Fibroblast of lung (primary cell): ENCODE results near the gene ERLIN1. TPM values are rescaled to one million over a fixed set of nuclear protein-coding genes. Genes with fewer than 3 reads are reported as not detected.

Source experiments
- DNase-seq, 2 donors: peaks; one replicate each; pipeline versions ENCODE4 v3.0.0 to v3.0.0-alpha.2; 2010; ENCODE audit warnings: low read depth in 2 of 2
- H2AFZ ChIP-seq: 2 replicates; pipeline ENCODE4 v1.5.1; 2012; ENCODE audit warnings: low read length, control low read depth, inconsistent platforms
- H3K27ac ChIP-seq: 2 replicates; pipeline ENCODE4 v1.5.1; 2011; ENCODE audit warnings: low read length, control low read depth; ENCODE audit not compliant: insufficient read depth
- H3K27me3 ChIP-seq: 2 replicates; pipeline ENCODE4 v1.5.1; 2011; ENCODE audit warnings: mild to moderate bottlenecking, low read length; ENCODE audit not compliant: control insufficient read depth, insufficient read depth
- H3K36me3 ChIP-seq: 2 replicates; pipeline ENCODE4 v1.5.1; 2011; ENCODE audit warnings: low read length; ENCODE audit not compliant: control insufficient read depth, insufficient read depth
- H3K4me1 ChIP-seq: 2 replicates; pipeline ENCODE4 v1.5.1; 2011; ENCODE audit warnings: low read length; ENCODE audit not compliant: control insufficient read depth, insufficient read depth; ENCODE audit errors: extremely low read depth
- H3K4me2 ChIP-seq: 2 replicates; pipeline ENCODE4 v1.5.1; 2011; ENCODE audit warnings: low read length, control low read depth; ENCODE audit not compliant: insufficient read depth; ENCODE audit errors: extremely low read depth
- H3K4me3 ChIP-seq, 4 experiments: fragments of 200-600 bp in 1 of 4; sonication (generic) in 1 of 4; replicated peaks in 1 of 4; 2 replicates each; pipeline ENCODE4 v1.5.1; 2011 to 2016; ENCODE audit warnings: low read length in 4 of 4, low read depth in 3 of 4, mild to moderate bottlenecking in 3 of 4, control low read depth in 2 of 4, inconsistent platforms in 1 of 4, mixed read lengths in 1 of 4; ENCODE audit not compliant: insufficient read depth in 1 of 4; ENCODE audit errors: control extremely low read depth in 1 of 4
- H3K79me2 ChIP-seq: 2 replicates; pipeline ENCODE4 v1.5.1; 2012; ENCODE audit warnings: mild to moderate bottlenecking, low read length, inconsistent platforms; ENCODE audit not compliant: control insufficient read depth, insufficient read depth
- H3K9ac ChIP-seq: 2 replicates; pipeline ENCODE4 v1.5.1; 2011; ENCODE audit warnings: mild to moderate bottlenecking, low read length, control low read depth; ENCODE audit not compliant: insufficient read depth
- H3K9me3 ChIP-seq: 2 replicates; pipeline ENCODE4 v1.5.1; 2012; ENCODE audit warnings: low read depth, low read length; ENCODE audit not compliant: control insufficient read depth, insufficient read depth
- H4K20me1 ChIP-seq: 2 replicates; pipeline ENCODE4 v1.5.1; 2011; ENCODE audit warnings: low read length; ENCODE audit not compliant: control insufficient read depth, insufficient read depth; ENCODE audit errors: extremely low read depth
- EZH2 ChIP-seq: IDR thresholded peaks from 2 replicates; pipeline ENCODE4 v1.5.1; 2012; ENCODE audit warnings: low read length, control low read depth, mild to moderate bottlenecking; ENCODE audit errors: missing control alignments
- polyA plus RNA-seq, 2 donors: library from polyadenylated mRNA; depleted of rRNA in 1 of 2; stranded (reverse) in 1 of 2; unstranded in 1 of 2; fragments of >200 nt; gene quantifications; 2 replicates each; pipeline ENCODE4 v1.2.1, GENCODE V29; 2011 to 2012; ENCODE audit warnings: missing spikeins in 1 of 2
- total RNA-seq: library from RNA; depleted of rRNA; stranded (reverse); fragments of >200 nt; gene quantifications from 2 replicates; pipeline ENCODE4 v1.2.1, GENCODE V29; 2014
- TF ChIP-seq, protein P1 (sequence below), 2 donors: IDR thresholded peaks in 1 of 2; conservative IDR thresholded peaks in 1 of 2; 1 replicate in 1 of 2; 2 replicates in 1 of 2; pipeline ENCODE4 v1.5.1; 2011 to 2012; ENCODE audit warnings: low read length in 2 of 2, control low read depth in 1 of 2, inconsistent platforms in 1 of 2, low read depth in 1 of 2, mild to moderate bottlenecking in 1 of 2

Gene ERLIN1
- total and polyA plus RNA-seq, 2 donors (not counting 1 experiment from before 2014, with no cell fraction given), result 52.8 to 74.7 TPM

DNA sequence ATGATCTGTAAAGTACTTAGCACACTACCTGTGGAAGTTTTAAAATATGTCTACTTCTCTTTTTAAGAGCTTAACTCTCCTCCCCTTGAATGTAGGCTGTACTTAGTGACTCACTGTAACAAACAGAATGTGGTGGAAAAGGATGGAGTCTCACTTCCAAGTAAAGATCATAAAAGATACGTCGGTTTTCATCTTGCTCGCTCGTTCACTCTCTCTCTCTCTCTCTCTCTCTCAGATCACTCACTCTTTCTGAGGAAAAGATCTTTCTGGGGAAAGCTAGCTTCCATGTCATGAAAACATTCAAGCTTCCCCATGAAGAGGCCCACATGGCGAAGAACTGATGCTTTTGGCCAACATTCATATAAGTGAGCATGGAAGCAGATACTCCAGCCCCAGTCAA lies 38.0 kb upstream of the ERLIN1 start:
- Histone ChIP-seq H3K9me3 (no peaks in the 10 kb centered on the region), H3K4me3 (no peak overlapping the region), H3K27me3 (no peaks in the 10 kb centered on the region), H3K36me3 (peaks cover 2% of the 10 kb centered on the region), H3K4me1 (peaks cover 2% of the 10 kb centered on the region), H3K4me2 (no peak overlapping the region), H4K20me1 (no peaks in the 10 kb centered on the region), H3K27ac (no peak overlapping the region), H3K79me2 (peaks cover 27% of the 10 kb centered on the region), H2AFZ (no peak overlapping the region), H3K9ac (no peak overlapping the region)
- TF ChIP-seq EZH2, result no peak
- TF ChIP-seq, protein P1, sequence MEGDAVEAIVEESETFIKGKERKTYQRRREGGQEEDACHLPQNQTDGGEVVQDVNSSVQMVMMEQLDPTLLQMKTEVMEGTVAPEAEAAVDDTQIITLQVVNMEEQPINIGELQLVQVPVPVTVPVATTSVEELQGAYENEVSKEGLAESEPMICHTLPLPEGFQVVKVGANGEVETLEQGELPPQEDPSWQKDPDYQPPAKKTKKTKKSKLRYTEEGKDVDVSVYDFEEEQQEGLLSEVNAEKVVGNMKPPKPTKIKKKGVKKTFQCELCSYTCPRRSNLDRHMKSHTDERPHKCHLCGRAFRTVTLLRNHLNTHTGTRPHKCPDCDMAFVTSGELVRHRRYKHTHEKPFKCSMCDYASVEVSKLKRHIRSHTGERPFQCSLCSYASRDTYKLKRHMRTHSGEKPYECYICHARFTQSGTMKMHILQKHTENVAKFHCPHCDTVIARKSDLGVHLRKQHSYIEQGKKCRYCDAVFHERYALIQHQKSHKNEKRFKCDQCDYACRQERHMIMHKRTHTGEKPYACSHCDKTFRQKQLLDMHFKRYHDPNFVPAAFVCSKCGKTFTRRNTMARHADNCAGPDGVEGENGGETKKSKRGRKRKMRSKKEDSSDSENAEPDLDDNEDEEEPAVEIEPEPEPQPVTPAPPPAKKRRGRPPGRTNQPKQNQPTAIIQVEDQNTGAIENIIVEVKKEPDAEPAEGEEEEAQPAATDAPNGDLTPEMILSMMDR (conservative IDR thresholded peaks at IDR 0.05 in 1 of 2, IDR thresholded peaks at IDR 0.05 in 1 of 2; ENCODE audit: low read depth in 1 of 2, low read length in 2 of 2), result no peak
- no peak for DNase-seq

DNA sequence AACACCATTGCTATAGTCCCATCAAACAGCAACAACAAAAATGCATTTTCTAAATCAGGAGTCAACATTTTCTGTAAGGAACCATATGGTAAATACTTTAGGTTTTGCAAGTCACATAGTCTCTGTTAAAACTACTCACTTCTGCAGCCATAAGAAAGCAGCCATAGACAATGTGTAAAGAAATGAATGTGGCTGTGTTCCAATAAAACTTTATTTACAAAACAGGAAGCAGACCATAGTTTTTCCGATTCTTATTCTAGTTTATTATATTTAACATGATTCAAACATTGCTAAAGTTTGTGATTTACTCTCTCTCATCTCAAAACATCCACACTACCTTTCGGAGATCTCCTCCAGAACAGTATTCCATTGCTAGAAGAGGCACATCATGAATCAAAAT lies 36.7 kb upstream of the ERLIN1 start:
- no peaks in the 10 kb centered on the region for H3K4me1 ChIP-seq
- no peak for TF ChIP-seq EZH2
- no peak overlapping the region for H3K27ac ChIP-seq
- H3K4me2 ChIP-seq, result no peak overlapping the region
- no peaks in the 10 kb centered on the region for H4K20me1 ChIP-seq
- peaks cover 6% of the 10 kb centered on the region for H3K36me3 ChIP-seq
- no peaks in the 10 kb centered on the region for H3K9me3 ChIP-seq
- H3K9ac ChIP-seq, result no peak overlapping the region
- no peaks in the 10 kb centered on the region for H3K27me3 ChIP-seq
- peaks cover 14% of the 10 kb centered on the region for H3K79me2 ChIP-seq
- H2AFZ ChIP-seq, result no peak overlapping the region
- H3K4me3 ChIP-seq, result no peak overlapping the region
- no peak for DNase-seq

DNA sequence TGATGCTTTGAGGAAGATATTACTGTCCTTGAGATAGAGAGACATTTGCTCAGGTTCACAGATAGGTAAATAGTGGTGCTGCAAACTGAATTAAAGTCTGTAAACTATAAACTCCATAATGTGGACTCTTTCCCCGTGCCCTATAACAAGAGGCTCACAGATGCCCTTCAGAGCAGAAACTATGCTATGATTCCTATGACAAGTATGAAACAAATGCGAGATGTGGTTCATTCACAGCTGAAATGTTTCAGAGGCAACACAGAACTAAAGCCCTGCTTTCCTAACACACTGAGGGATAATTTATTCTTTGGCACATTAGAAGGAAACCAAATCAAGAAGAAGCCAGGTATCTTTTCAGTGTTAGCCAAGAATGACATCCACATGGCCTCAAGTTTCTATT lies 30.2 kb upstream of the ERLIN1 start:
- Histone ChIP-seq H3K36me3 (peaks cover 4% of the 10 kb centered on the region), H3K79me2 (no peaks in the 10 kb centered on the region), H4K20me1 (no peaks in the 10 kb centered on the region), H3K4me1 (no peaks in the 10 kb centered on the region), H3K27ac (no peak overlapping the region), H3K9ac (no peak overlapping the region), H3K9me3 (no peaks in the 10 kb centered on the region), H3K27me3 (no peaks in the 10 kb centered on the region), H3K4me3 (no peak overlapping the region), H3K4me2 (no peak overlapping the region), H2AFZ (no peak overlapping the region)
- peak in 1 of 2 donors; percentile 5 for DNase-seq
- TF ChIP-seq, protein P1 (conservative IDR thresholded peaks at IDR 0.05 in 1 of 2, IDR thresholded peaks at IDR 0.05 in 1 of 2; ENCODE audit: low read depth in 1 of 2, low read length in 2 of 2), result no peak
- no peak for TF ChIP-seq EZH2
